GM10847 (cell line): ENCODE results near the gene BCL11B.

Experiments
- POLR2A ChIP-seq: IDR thresholded peaks from 2 replicates; pipeline ENCODE4 v1.6.1; 2011; ENCODE audit not compliant: insufficient read length; ENCODE audit errors: extremely low read depth

Gene BCL11B

GRCh38 chr14:99264691-99265450 lies 7.1 kb downstream of the BCL11B start:
- no peak for TF ChIP-seq POLR2A

GRCh38 chr14:99263564-99264330 lies 8.2 kb downstream of the BCL11B start:
- no peak for TF ChIP-seq POLR2A

- TF ChIP-seq POLR2A: no peak
Measured at GRCh38 chr14:99262977-99263448, 9.0 kb downstream of the BCL11B start.

- no peak for TF ChIP-seq POLR2A
Measured at GRCh38 chr14:99261912-99262787, 9.8 kb downstream of the BCL11B start.

- no peak for TF ChIP-seq POLR2A
Measured at GRCh38 chr14:99260587-99261551, 11.1 kb downstream of the BCL11B start.

GRCh38 chr14:99260116-99260515 lies 11.9 kb downstream of the BCL11B start:
- TF ChIP-seq POLR2A: no peak

GRCh38 chr14:99258876-99259726 lies 12.9 kb downstream of the BCL11B start:
- no peak for TF ChIP-seq POLR2A

GRCh38 chr14:99258341-99258861 lies 13.6 kb downstream of the BCL11B start:
- TF ChIP-seq POLR2A: no peak

- no peak for TF ChIP-seq POLR2A
Measured at GRCh38 chr14:99257673-99258221, 14.2 kb downstream of the BCL11B start.

- TF ChIP-seq POLR2A: no peak
Measured at GRCh38 chr14:99257122-99257672, 14.8 kb downstream of the BCL11B start.

GRCh38 chr14:99256483-99256874 lies 15.5 kb downstream of the BCL11B start:
- TF ChIP-seq POLR2A: no peak

GRCh38 chr14:99255621-99256482 lies 16.1 kb downstream of the BCL11B start:
- no peak for TF ChIP-seq POLR2A
